Glomerular endothelial cell (primary cell): Measurements from ENCODE around the gene SPINK8. TPM values are rescaled to one million over a fixed set of nuclear protein-coding genes. Genes with fewer than 3 reads are reported as not detected.
"Not testable (repeated sequence)": the region's sequence is repeated elsewhere in the genome, so short reads cannot be mapped to it uniquely, and the experiment has no call there.

Experiments used
- DNase-seq: peaks from one replicate; pipeline ENCODE4 v3.0.0-alpha.2; 2011; ENCODE audit warnings: low read depth, low spot score; ENCODE audit errors: extremely low read depth
- total RNA-seq: library from RNA; depleted of rRNA; stranded (reverse); fragments of >200 nt; gene quantifications from 2 replicates; pipeline ENCODE4 v1.2.3, GENCODE V29; 2015

The SPINK8 gene
- total RNA-seq: not detected in 2 replicates

- not testable (repeated sequence) for DNase-seq
These were observed at the start of gene SPINK8 for GRCh38 chr3:48333346-48334245. SPINK8 (minus strand) TSS chr3:48333661; CDS start chr3:48328341, 5,320 bp downstream.

DNA sequence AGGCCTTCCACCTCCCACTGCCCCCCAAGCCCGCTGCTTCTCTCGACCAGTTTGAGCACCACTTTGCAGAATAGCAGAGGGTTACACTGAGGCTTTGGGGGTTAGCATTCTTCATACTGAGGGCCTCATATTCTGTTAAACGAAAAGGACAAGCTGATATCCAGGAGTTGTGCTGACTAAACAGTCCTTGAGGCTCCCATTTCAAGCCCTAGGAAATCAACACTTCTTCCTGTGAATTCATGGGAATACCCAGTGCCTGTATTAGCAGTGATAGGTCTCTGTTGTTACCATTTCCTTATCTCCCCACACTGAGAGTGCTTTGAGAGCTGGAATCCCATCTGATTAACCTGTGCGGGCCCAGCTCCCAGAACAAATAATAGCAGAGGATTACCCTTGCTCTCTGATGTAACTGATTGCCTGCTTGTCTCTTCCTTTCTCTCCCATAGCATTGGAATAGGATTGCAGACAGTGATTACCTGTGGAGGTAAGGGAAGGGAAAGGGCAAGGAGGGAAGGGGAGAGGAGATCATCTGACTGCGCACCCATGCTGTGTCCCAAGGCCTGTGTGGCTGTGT is 39.5 kb upstream of the SPINK8 start:
- DNase-seq: no peak

DNA sequence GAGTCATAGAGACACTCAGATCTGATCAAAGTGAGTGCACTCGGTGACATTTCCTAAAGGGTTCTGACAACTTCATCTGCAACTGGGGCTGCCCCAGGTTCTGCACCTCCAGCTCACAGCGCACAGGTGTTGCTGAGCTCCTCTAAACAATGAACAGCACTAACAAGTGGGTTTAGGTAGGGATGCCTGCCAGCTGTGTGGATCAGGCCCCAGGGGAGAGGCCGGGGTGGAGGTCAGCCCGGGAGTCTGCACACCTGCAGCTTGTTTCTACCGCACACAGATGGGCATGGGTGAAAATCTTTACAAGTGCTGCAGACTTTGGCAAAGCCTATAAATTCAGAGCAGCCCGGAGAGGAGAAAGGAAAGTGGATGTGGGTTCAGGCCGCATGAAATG is 38.9 kb upstream of the SPINK8 start:
- no peak for DNase-seq

DNA sequence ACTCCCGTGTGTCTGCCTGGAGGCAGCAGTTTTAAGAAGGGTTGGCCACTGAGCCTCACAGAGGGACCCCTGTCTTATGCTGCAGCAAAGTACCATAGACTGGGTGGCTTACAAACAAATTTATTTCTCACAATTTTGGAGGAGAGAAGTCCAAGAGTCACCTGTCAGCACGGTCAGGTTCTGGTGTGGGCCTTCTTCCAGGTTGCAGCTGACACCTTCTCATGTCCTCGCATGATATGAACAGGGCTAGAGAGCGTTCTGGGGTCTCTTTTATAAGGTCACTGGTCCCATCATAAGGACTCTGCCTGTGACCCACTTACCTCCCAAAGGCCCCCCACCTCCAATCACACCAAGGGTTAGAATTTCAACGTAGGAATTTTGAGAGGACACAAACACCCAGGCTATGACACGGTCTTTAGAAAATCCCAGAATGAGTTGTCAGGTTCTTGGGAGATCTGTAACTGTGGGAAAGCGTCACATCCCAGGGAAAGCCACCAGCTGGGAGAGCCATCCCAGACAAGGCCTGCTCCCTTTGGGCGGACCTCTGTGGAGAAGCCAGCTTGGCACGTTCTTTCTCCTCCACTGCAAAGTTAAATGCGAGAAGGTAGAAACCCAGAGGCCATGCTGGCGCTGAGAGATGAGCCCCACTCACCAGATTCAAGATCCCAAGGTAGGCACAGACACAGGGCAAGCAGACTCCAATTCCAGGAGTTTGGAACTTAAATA is 38.4 kb upstream of the SPINK8 start, which contains the start of gene FBXW12:
Gene FBXW12, plus strand, starts transcription at position 569 of the 726 bp plus-strand sequence. CDS start 549 bp downstream, outside the sequence.
- DNase-seq: no peak

GRCh38 chr3:48370333-48370713 is 36.9 kb upstream of the SPINK8 start:
- DNase-seq: no peak

DNA sequence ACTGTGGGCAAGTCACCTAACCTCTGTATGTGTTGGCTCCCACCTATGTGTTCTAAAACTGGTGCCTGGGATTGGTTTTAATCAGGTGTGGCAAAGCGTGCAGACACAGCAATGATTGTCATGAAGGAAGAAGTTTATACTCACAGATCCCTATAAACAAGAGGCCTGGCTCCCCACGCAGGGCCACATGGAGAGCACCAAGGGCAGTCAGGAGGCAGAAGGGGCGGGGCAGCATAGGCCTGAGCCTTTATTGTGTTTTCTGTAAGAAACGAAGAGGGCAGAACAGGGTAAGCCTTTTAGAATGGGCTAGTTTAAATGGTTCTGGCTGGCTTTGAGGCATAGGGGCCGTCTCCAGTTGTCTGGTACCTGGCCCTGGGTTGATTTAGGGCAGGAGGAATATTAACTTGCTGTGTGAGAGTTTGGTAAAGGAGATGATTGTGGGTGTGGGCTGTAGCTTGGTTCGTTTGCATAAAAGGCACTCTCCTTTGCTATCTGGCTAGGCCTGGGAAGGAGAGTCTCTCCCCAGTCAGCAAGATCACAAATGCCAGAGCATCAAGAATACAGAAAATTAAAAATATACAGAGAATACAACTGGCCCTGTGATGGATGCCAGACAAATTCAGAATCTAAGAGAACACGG is 36.4 kb upstream of the SPINK8 start:
- no peak for DNase-seq

- DNase-seq: no peak
These were observed 33.7 kb upstream of the SPINK8 start for GRCh38 chr3:48367201-48367600.

DNA sequence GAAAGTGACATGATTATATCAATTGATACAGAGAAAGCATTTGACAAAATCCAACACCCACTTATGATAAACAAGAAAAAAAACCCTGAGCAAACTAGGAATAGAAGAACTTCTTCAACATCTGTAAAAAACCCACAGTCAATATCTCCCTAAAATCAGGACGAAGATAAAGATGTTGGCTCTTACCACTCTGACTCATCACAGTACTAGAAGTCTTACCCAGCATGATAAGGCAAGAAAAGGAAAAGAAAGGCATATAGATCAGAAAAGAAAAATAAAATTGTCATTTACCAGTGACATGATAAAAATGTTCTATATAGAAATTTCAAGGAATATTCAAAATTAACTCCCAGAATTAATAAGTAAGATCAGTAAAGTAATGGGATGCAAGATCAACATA is 31.4 kb upstream of the SPINK8 start:
- DNase-seq: no peak

DNA sequence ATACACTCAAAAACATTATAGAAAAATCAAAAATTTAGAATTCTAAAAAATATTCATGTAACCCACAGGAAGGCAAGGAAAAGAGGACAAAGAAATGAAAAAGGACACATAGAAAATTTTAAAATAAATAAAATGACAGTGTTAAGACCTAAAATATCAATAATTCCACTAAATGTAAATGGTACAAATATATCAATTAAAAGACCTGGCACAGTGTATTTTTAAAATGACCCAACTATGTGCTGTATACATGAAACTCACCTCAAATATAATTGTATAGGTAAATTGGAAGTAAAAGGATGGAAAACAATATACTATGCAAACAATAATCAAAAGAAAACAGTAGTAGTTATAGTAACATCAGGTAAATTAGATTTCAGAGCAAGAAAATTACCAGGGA is 28.5 kb upstream of the SPINK8 start:
- DNase-seq: no peak

DNA sequence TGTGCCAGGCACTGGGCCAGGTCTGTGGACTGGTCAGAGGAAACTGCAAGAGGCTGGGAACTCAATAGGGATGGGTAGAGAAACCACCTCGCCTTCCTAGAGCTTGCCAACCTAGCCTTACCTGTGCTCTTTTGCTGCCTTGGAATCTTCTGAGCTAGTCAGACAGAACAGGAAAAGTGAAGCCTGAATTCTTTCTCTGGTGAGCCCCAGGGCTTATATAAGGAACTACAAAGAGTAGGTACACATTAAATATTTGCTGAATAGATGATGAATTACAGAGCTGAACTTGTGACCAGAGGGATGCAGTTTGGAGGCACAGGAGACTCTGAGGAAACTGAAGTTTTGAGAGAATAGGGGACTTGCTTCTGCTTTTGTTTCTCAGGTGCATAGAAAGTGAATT is 23.0 kb upstream of the SPINK8 start:
- DNase-seq: no peak

GRCh38 chr3:48353987-48354386 is 20.5 kb upstream of the SPINK8 start:
- DNase-seq: no peak

DNA sequence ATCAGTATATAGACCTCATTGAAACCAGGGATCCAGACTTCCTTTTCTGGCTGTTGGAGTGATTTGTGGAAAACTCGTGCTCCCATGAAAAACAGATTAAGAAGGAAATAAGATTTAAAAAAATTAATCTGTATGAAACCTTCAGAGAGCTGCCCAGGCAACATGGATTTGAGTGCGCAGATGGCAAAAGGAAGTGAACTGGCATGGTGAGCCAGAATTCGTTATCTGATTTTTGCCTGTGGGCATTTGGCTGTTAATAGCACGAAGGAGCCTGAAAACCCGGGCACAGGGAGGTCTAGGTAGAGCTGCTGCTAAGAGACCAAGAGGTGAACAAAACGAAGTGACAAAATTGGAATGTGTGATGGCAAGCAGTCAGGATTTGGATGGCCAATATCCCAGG is 19.1 kb upstream of the SPINK8 start:
- no peak for DNase-seq

- no peak for DNase-seq
These were observed 14.0 kb upstream of the SPINK8 start for GRCh38 chr3:48347500-48347899.

GRCh38 chr3:48345946-48346572 is 12.6 kb upstream of the SPINK8 start:
- no peak for DNase-seq

- DNase-seq: no peak
These were observed 11.5 kb upstream of the SPINK8 start for GRCh38 chr3:48344867-48345507.

GRCh38 chr3:48343432-48343831 is 10.0 kb upstream of the SPINK8 start:
- no peak for DNase-seq

- DNase-seq: no peak
These were observed 5.2 kb upstream of the SPINK8 start for GRCh38 chr3:48338635-48339034.

- not testable (repeated sequence) for DNase-seq
These were observed 4.1 kb upstream of the SPINK8 start for GRCh38 chr3:48337536-48337935.

GRCh38 chr3:48335286-48335685 is 1.8 kb upstream of the SPINK8 start:
- DNase-seq: not testable (repeated sequence)

DNA sequence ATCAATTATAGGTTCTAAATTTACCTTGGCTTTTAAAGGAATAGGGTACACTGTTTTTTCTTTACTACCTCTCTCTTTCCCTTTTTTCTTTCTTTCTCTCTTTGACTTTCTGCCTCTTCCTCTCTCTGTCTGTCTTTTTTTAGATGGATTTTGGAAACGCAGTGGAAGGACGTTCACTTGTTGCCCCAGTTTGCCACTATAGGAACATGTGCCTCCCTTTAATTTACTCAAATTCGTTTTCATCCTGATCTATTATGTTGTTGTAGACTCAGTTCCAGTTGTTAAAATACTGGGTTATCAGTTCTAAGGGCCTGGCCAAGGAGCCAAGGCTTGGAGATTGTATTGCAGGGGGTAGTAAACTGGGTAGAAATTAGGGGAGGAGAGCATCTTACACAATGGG is 1.1 kb upstream of the SPINK8 start:
- no peak for DNase-seq
